Activated CD4-positive, alpha-beta memory T cell treated with anti-CD3 and anti-CD28 coated beads for 36 hours (primary cell): ENCODE measurements around the gene JMJD8. TPM values are rescaled to one million over a fixed set of nuclear protein-coding genes. Genes with fewer than 3 reads are reported as not detected.

Source experiments
- total RNA-seq, 2 experiments: library from RNA; stranded (reverse); gene quantifications; one replicate each; pipeline ENCODE4 v1.2.3, GENCODE V29; 2021

The JMJD8 gene
- total RNA-seq, 2 experiments from 2014 or later = 29.8 to 30.3 TPM

Other genes with a start within 250 kb of the JMJD8 start
- gene CAPN15, start 156.6 kb downstream of the JMJD8 start, total RNA-seq = 10 to 100 TPM; 69.7 to 76.2 TPM
- gene PRR35, start 123.9 kb downstream of the JMJD8 start, total RNA-seq = not detected
- under 1 TPM; 0.31 to 0.45 TPM for gene NHLRC4, start 117.3 kb downstream of the JMJD8 start, total RNA-seq
- 10 to 100 TPM; 24.2 to 26.2 TPM for gene PIGQ, start 114.4 kb downstream of the JMJD8 start, total RNA-seq
- gene RAB40C, start 94.3 kb downstream of the JMJD8 start, total RNA-seq = 10 to 100 TPM; 10.1 to 10.6 TPM
- under 1 TPM; 0.05 to 0.07 TPM for gene WFIKKN1, start 53.3 kb downstream of the JMJD8 start, total RNA-seq
- 100 to 1,000 TPM; 113 to 117 TPM for gene METTL26, start 48.0 kb downstream of the JMJD8 start, total RNA-seq
- gene MCRIP2, start 42.5 kb downstream of the JMJD8 start, total RNA-seq = 10 to 100 TPM; 41.1 to 44.1 TPM
- 10 to 100 TPM; 52.8 to 58.2 TPM for gene WDR90, start 35.0 kb downstream of the JMJD8 start, total RNA-seq
- gene RHOT2, start 16.2 kb downstream of the JMJD8 start, total RNA-seq = 100 to 1,000 TPM; 112 to 128 TPM
- under 1 TPM; 0.57 to 0.82 TPM for gene RHBDL1, start 8.7 kb downstream of the JMJD8 start, total RNA-seq
- gene STUB1, start 3.9 kb downstream of the JMJD8 start, total RNA-seq = 10 to 100 TPM; 70.9 to 74.9 TPM
- gene WDR24, start 6.1 kb upstream of the JMJD8 start, total RNA-seq = 10 to 100 TPM; 17.7 to 18.5 TPM
- 10 to 100 TPM in 1 of 2 experiments, 1 to 10 TPM in 1; 7.7 to 14.1 TPM for gene FBXL16, start 21.5 kb upstream of the JMJD8 start, total RNA-seq
- 10 to 100 TPM; 14.6 to 16.0 TPM for gene METRN, start 30.8 kb upstream of the JMJD8 start, total RNA-seq
- 10 to 100 TPM; 31.2 to 34.9 TPM for gene ANTKMT, start 36.8 kb upstream of the JMJD8 start, total RNA-seq
- 1 to 10 TPM; 3.3 to 4.2 TPM for gene CCDC78, start 42.1 kb upstream of the JMJD8 start, total RNA-seq
- gene HAGHL, start 42.8 kb upstream of the JMJD8 start, total RNA-seq = 10 to 100 TPM; 14.2 to 15.2 TPM
- 10 to 100 TPM; 31.8 to 32.2 TPM for gene CIAO3, start 56.7 kb upstream of the JMJD8 start, total RNA-seq
- gene MSLN, start 76.4 kb upstream of the JMJD8 start, total RNA-seq = not detected
- gene RPUSD1, start 104.0 kb upstream of the JMJD8 start, total RNA-seq = 10 to 100 TPM; 13.7 to 15.5 TPM
- gene CHTF18, start 104.3 kb upstream of the JMJD8 start, total RNA-seq = 100 to 1,000 TPM; 101 to 102 TPM
- gene GNG13, start 116.4 kb upstream of the JMJD8 start, total RNA-seq = not detected